GM21737 (cell line): Measurements from ENCODE around the gene TYK2.
"Not testable (repeated sequence)": the region's sequence is repeated elsewhere in the genome, so short reads cannot be mapped to it uniquely, and the experiment has no call there.

Experiments
- ATAC-seq: cut with Tn5 transposase; IDR thresholded peaks from one replicate; pipeline ENCODE4 v1.9.1; 2021; ENCODE audit warnings: mild to moderate bottlenecking, moderate library complexity; ENCODE audit not compliant: unreplicated experiment

Gene TYK2

DNA sequence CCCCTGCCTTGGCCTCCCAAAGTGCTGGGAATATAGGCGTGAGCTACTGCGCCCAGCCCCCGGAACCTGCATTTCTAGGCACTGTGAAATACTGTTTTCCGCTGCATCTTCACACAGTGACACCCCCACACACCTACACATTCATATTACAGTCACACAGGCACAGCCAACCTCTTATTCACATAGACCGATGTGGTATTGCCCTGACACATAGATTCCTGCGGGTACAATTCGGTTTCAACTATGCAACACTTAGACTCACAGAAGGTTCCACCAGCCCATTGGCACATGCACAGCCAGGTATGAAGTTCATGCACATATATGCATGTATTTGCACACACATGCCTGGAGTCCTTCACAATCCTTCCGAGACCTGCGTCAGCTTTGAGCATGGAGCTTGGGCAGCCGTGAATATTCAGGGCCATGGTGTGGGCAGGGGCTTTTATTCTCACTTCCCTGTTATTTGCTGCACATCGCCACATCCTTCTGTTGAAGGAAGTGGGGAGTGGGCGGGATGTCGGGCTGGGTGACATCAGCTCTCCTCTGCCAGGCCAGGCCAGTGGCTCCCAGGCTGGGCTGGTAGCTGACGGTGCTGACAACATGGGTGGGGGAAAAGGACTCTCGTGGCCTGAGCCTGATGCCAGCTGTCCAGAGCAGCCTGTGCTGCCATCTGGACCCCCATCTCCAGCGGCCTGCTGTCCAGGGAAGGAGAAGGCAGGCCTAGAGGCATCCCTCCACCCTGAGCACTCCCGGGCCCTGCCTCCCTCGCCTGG is 28.3 kb upstream of the TYK2 start:
- ATAC-seq, result no peak

DNA sequence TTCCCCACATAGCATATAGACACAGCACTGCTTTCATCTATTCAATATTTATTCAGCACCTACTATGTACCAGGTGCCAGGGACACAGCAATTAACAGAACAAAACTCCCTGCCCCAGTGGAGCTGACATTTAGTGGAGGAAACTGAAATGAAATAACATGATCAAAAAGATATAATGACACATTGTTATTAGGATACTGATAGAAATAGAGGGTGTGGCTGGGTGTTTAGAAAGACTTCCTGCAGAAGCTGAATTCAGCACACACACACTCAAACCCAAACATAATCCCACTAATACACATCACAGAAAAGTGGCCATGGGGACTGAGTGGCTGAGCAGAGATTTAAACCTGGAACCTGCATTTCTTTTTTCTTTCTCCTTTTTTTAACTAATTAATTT is 26.7 kb upstream of the TYK2 start:
- ATAC-seq, result no peak

DNA sequence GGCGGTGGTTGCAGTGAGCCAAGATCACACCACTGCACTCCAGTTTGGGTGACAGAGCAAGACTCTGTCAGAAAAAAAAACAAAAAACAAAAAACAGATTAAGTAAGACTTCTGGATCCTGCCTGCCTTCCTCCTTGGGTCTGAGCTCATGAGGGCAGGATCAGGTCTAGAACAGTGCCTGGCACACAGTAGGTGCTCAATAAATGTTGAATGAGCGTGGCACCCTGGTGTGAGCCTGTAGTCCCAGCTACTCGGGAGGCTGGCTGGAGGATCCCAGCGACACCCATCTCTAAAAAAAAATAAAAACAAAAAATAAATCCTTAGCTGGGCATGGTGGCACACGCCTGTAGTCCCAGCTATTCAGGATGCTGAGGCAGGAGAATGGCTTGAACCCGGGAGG is 25.8 kb upstream of the TYK2 start:
- ATAC-seq, result no peak

DNA sequence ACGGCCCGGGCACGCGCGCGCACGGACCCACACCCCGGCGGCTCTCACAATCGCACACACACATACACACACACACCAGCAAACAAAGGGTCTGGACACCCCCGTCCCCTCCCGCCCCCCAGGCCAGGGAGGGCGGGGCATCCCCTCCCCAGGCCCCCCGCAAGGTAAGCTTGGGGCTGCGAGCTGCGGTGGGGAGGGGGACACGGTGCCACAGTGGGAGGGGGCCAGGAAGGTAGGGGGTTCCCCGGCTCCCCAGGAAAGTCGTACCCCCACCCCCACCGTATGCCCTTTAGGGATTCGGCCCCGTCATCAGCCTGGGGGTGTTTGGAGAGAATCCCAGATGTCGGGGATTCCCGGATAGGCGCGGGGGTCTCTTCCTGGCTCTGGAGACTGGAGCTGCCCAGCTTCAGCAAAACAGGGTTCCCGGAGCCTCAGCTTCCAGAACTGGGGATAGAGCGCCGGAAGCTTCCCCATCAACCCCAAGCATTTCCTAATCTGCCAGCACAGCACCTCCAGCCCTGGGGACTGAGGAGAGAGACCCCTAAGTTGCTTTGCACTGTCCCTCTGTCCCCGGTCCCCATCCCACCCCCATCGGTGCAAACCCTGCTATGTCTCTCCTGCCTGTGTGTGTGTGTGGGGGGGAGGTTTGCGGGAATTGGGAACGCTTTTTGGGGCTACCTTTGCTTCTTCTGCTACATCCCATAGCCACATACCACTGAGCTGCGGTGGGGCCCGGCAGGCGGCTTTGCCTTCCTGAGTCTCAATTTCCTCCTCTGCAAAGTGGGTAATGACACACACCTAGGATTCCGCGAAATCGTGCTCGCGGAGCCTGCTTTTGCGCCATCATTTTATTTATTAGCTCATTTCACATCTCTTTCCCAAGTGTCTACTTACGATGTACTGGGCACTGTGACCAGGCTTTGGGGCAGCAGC is 24.8 kb upstream of the TYK2 start:
- no peak for ATAC-seq

DNA sequence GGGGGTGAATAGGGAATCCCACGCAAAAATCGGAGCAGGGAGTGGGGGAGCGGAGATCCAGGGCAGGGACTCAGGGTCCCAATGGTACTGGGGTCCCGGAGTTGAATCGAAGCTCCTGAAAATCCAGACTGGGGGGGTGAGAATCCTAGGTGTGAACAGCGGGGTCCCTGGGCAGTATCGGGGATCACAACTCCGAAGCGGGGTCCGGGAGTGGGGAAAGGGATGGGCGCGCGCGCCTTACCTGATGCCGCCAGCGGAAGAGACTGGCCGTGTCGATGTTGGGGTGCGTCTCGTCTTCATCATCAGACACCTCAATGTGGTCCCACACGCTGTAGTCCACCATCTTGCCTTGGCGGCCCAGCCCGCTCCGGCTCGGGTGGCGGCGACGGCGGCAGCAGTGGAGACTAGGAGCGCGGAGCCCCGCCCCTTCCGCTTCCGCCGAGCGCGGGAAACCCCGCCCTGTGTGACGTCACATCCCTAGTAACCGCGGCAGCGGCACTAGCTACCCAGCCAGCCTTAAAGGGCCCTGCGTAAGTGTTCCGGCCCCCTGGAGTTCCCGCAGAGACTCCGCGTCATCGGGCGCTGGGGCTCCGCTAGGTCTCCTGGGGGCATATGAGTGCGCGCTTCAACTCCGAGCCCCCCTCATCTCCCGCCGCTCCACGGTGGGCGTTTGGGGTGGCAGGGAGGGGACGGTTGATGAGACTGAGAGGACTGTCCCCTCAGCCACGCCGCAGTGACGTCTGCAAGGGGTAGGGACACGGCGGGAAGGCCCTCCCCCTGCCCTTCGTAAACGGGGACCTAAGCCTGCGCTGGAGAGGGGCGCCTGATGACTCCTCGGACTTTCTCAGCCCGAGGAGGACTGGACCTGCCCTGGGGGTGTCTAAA is 23.0 kb upstream of the TYK2 start, which contains the start of gene CDC37:
TSS of gene CDC37 (minus strand) at position 406 of the 885 bp plus-strand sequence. CDS start at position 343, 63 bp downstream.
- peak; percentile 66 for ATAC-seq

DNA sequence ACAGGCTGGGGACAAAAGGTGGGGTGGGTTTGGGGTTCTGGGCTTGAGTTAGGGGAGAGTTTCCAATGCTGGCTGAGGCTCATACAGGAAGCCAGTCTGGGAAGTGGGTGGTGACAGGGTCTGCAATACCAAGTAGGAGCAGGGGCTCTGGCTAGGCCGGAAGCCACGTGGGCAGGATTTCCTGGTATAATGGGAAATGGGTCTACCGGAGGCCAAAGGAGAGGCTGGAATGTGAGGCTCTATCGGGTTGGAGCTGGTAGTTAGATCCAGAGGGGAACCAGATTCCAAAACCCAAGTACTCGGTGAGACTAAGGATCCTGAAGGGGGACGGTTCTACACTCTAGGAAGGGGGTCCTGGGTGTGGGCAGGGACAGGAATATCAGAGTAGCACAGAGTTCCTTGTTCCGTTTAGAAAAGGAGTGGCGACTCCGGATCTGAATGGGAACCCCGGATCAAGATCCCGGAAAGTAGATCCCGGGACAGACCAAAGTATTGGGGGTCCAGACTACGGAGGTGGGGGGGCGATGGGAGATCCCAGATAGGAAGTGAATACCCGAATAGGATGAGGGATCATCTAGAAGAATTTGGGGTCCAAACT is 22.2 kb upstream of the TYK2 start:
- ATAC-seq, result no peak

DNA sequence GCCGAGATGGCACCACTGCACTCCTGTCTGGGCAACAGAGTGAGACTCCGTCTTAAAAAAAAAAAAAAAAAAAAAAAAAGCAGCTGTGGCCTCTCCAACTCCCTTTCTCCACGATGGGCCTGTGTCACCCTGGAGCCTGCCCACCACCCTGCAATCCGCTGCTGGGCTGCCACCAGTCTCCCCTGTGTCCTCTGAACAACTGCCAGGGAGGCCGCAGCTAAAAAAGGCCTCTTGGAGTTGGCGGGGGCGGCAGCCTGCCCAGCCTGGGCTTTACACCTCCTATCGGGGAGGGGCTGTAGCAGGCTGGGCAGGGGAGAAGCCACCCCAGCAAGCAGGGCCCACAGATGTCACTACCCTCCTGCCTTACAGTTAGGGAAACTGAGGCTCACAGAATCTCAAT is 19.5 kb upstream of the TYK2 start:
- no peak for ATAC-seq

DNA sequence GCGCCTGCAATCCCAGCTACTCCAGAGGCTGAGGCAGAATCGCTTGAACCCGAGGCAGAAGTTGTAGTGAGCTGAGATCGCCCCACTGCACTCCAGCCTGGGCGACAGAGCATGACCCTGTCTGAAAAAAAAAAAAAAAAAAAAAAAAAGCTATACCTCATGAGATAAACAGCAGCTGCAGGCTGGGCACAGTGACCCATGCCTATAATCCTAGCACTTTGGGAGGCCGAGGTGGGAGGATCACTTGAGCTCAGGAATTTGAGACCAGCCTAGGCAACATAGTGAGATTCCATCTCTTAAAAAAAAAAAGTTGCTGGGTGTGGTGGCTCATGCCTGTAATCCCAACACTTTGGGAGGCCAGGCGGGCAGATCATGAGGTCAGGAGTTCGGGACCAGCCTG is 19.0 kb upstream of the TYK2 start:
- ATAC-seq, result not testable (repeated sequence)

DNA sequence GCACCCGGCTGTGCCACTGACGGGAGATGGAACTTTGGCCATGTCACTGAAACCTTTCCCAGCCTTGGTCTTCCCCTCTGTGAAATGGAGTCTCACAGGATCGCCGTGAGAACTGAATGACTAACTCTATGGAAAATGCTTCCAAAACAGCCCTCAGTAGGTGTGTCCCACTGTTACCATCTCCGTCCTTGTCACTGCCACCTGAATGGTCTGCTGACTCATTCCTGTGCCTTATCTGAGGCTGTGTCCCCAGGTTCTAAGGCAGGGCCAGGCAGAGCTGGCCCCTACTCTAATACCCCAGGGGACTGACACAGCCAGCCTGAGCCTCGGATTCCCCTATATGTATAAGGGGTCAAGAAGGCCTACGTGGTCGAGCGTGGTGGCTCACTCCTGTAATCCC is 18.4 kb upstream of the TYK2 start:
- no peak for ATAC-seq

DNA sequence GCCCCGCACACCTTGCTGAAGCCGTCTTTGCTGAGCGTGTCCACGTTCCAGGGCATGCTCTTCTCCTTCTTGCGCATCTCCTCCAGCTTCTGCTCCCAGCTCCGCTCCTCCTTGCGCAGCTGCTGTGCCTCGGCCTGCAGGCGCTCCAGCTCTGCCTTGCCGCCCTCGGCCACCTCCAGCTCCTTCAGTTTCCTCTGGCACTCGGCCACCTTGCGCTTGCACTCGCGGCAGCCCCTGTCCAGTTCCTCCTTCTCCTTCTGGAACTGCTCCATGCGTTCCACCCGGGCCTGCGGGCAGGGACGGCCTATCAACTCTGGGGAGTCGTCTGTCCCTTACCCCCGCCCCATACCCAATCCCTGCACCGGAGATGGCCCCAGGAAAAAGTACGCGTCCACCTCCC is 15.5 kb upstream of the TYK2 start:
- no peak for ATAC-seq

DNA sequence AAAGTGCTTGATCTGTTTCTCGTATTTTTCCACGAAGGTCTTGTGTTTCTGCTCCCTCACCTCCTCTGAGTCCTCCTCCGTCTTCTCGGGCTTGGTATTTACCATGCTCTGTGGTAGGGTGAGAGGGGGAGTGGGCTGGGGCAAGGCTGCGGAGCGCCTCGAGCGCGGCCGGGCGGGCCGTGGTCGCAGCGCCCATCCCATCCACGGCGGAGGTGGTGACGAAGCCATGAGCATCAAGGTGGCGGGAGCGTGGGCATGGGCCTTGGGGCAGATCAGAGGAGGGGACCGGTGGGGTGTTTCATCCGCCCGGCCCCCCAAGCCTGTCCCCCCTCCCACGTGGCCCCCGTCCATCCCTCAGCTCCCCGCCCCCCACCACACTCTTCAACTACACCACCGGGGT is 15.1 kb upstream of the TYK2 start:
- ATAC-seq, result no peak

DNA sequence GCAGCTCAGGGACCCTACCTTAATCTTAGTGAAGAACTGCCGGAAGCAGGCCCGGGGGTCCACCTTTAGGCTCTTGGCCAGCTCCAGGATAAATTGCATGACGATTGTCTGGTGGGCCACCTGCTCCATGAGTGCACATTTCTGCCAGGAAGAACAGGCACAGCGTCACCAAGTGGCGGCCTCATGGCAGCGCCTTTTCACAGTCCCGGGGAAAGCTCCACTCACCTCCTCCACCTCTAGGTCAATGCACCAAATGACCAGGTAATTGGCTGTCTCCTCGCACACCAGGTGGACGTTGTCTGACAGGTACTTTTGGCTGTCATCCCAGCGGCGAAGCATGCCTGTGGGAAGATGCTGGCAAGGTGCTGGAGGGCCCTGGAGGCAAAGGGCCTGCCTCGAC is 14.6 kb upstream of the TYK2 start:
- ATAC-seq, result no peak

DNA sequence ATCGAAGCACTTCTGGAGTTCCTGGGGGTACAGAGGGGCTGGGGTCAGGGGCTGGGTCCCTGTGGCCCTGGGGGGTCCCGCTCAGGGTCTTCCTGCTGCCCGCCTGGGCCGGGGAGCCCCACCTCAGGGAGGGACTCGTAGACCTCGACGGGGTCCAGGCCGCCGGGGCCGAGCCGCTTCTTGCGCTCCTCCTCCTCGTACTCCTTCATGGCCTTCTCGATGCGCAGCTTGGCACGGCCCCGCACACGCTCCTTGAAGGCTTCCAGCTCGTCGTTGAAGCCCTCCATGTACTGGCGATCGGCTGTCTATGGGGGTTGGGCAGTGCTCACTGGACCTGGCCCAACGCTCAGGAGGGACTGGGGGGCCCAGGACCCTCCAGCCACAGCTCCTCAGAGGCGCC is 12.8 kb upstream of the TYK2 start:
- no peak for ATAC-seq

DNA sequence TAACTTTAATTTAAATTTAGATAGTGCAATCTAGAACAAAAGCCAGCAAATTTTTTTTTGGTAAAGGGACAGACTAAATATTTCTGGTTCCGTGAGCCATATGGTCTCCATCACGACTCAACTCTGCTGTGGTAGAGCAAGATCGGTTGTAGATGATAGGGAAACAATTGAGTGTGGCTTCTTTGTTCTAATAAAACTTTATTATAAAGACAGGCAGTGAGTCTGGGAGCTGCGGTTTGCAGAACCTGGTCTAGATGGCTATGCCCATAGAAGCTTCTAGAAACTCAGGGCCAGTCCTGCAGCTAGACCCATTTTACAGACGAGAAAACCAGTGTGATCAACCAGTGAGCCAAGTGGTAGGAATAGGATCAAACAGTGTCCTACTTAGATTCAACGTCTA is 11.7 kb upstream of the TYK2 start:
- no peak for ATAC-seq

DNA sequence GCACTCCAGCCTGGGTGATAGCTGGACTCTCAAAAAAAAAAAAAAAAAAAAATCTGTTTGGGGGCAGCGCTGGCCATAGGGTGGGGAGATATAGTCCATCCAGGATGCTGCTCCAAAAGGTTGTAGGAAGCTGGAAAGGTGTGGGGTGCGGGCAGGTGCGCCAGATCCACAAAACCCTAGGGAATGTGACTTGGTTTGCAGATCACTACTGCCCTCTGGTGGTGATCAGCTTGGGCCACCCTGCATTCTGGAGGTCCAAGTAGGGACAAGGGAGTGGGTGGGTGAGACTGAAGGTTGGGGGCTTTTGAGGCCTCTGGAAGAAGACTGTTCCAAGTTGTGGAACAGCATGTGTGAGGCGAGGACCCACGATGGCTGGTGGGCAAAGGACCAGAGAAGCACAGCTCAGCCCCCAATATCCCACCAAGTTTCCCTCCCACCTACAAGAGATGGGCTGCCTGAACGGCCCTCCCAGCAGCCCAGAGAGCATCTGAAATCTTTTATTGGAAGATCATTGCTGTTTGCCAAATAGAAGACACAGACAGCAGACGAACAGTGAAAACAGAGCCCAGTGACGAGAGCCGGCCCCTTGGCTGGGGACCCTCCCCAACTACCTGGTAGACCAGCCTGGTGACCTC is 10.4 kb upstream of the TYK2 start:
- ATAC-seq, result no peak

DNA sequence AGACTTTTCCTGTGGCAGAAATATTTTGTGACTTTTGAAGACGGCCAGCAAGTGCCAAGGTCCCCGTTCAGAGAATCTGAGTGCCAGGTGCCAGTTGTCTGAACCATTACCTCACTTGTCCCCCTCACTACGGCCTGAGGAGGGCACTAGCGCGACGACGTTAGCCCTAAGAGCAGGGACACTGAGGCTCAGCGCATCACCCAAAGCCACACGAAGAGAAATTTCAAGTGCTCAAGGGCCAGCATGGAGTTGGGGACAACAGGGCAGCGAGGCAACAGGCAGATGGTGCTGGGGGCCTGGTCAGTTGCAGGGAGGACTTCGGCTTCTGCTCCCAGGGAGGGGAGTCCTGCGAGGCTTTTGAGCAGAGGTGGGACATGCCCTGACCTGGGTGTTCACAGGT is 9.5 kb upstream of the TYK2 start:
- ATAC-seq, result no peak

DNA sequence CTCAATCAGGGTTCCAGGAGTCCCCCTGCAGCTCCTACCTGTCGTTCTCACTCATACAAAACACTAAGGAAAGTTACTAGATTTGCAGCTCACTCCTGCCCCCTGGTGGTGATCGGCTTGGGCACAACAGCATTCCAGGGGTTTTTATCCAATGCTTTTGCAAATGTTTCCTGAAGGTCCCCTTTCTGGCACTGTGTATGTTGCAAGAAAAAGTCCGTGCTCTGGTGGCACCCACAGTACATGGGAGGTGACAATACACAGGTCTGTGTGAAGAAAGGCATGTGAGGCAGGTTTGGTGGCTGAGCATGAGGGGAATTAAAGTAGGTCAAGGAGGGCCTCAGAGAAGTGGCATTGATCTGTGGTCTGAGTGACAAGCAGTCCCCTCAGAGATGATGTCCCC is 8.6 kb upstream of the TYK2 start:
- ATAC-seq, result no peak

DNA sequence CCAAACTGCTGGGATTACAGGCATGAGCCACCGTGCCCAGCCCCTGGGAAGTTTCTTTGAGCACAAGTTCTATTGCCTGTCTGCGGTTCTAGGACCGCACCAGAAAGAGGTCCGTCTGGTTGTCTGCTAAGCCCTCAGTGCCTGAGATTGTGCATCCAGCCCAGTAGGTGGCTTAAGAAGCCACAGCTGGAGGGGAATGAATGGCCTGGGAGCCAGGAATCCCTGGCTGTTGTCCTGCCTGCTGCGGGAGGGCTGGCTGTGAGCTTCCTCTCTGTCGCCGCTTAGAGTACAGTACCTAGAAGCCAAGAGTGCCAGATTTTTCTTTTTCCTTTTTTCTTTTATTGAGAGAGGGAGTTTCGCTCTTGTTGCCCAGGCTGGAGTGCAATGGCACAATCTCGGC is 4.2 kb upstream of the TYK2 start:
- no peak for ATAC-seq

DNA sequence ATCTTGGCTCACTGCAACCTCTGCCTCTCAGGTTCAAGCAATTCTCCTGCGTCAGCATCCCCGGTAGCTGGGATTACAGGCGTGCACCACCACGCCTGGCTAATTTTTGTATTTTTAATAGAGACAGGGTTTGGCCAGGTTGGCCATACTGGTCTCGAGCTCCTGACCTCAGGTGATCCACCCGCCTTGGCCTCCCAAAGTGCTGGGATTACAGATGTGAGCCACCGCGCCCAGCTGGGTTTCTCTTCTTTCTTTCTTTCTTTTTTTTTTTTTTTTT is 2.8 kb upstream of the TYK2 start:
- not testable (repeated sequence) for ATAC-seq

DNA sequence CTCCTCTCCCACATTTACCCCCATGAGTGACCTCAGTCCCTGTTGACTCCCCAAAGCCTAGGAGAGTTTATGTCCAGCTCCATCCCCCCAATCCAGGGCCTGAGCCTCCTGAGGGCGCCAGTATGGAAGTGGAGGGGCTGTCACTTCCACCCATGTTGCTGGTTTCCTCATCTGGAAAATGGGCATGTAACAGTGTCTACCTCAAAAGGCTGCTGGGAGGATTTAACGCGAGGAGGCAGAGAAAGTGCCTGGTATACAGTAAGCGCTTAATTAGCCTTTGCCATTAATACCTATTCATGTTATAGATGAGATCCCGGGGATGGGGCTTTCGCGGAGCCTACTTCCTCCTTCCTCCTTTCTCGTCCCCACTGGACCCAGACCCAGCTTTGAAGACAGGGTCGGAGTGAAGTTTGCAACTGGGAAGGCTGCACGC is 476 bp downstream of the TYK2 start:
- no peak for ATAC-seq
